T-helper 17 cell (primary cell): Measurements from ENCODE around the gene CAMK2D. TPM values are rescaled to one million over a fixed set of nuclear protein-coding genes. Genes with fewer than 3 reads are reported as not detected.
A peak's percentile ranks its signal among the peaks of the same experiment; 100 is the strongest.

Experiments used
- ATAC-seq: fragments of 150-1000 bp; cut with Tn5 transposase; 2 replicates; pipeline ENCODE4 v1.10.0; 2021; ENCODE audit warnings: mild to moderate bottlenecking, moderate library complexity
- DNase-seq, 3 donors: peaks; one replicate each; pipeline versions ENCODE4 v3.0.0 to v3.0.0-alpha.2; 2020 to 2021
- H3K9me3 ChIP-seq: one replicate; pipeline ENCODE4 v1.7.0; 2013; ENCODE audit warnings: low read length, mild to moderate bottlenecking; ENCODE audit not compliant: control insufficient read depth, poor library complexity, severe bottlenecking
- H3K27ac Mint-ChIP-seq: one replicate; pipeline ENCODE4 v1.8.0; 2022; ENCODE audit warnings: mild to moderate bottlenecking, moderate library complexity, mixed read lengths
- H3K27me3 Mint-ChIP-seq: one replicate; pipeline ENCODE4 v1.8.0; 2022; ENCODE audit warnings: mixed read lengths
- H3K36me3 Mint-ChIP-seq: one replicate; pipeline ENCODE4 v1.8.0; 2022; ENCODE audit warnings: low read depth, mixed read lengths
- H3K4me1 Mint-ChIP-seq: one replicate; pipeline ENCODE4 v1.8.0; 2022; ENCODE audit warnings: mild to moderate bottlenecking, mixed read lengths
- H3K4me3 Mint-ChIP-seq: one replicate; pipeline ENCODE4 v1.8.0; 2022; ENCODE audit warnings: mild to moderate bottlenecking, moderate library complexity, mixed read lengths
- total RNA-seq, 4 donors: library from RNA in 2 of 4; stranded (reverse) in 2 of 4; gene quantifications; one replicate each; pipeline ENCODE4 v1.2.3 and lab custom pipeline; 2022 to 2026

CAMK2D gene
- total RNA-seq, 2 donors from 2014 or later, result 28.6 to 31.6 TPM

DNA sequence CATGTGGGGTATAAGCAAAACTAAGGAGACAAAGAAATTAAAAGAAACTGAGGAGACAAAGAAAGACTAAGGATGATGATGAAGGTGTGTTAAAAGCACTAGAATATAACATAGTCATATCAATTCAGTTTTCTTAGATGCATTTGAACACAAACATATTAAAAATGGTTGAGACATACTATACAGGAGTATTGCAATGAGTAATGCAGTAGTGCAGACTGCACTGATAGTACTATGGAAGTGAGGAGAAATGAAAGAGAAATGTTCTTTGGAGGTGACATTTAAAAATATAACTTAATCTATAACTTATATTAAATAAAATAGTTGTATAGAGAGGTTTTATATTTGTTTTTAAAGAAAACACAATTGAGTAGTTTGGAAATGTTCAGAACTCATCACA lies 279.2 kb downstream of the CAMK2D start:
- H3K36me3 Mint-ChIP-seq, result peaks cover 8% of the 10 kb centered on the region
- peaks cover 3% of the 10 kb centered on the region for H3K4me1 Mint-ChIP-seq
- peaks cover 3% of the 10 kb centered on the region for H3K9me3 ChIP-seq
- H3K4me3 Mint-ChIP-seq, result no peak overlapping the region
- DNase-seq, result no peak
- ATAC-seq, result no peak
- no peak overlapping the region for H3K27ac Mint-ChIP-seq
- no peaks in the 10 kb centered on the region for H3K27me3 Mint-ChIP-seq

DNA sequence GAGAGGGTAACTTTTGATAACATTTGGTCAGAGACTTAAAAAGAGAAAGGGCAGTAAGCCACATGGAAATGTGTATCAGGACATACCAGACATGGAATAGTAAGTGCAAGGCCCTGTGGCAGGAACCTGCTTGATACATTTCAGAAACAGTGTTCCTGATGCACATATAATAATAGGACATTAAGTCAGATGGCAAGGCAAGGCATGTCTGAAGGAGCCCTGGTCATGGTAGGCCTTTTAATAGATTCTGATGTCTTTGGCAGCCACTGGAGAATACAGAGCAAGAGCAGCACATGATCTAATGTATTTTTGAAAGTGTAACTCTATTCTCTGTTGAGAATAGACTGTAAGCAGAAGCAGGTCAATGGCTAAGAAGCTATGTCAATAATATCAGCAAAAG lies 279.7 kb downstream of the CAMK2D start:
- Mint-ChIP-seq H3K36me3 (peaks cover 8% of the 10 kb centered on the region), H3K27ac (no peak overlapping the region), H3K27me3 (no peaks in the 10 kb centered on the region), H3K4me3 (no peak overlapping the region), H3K4me1 (peaks cover 3% of the 10 kb centered on the region)
- peaks cover 3% of the 10 kb centered on the region for H3K9me3 ChIP-seq
- ATAC-seq (no peak), DNase-seq (no peak)

DNA sequence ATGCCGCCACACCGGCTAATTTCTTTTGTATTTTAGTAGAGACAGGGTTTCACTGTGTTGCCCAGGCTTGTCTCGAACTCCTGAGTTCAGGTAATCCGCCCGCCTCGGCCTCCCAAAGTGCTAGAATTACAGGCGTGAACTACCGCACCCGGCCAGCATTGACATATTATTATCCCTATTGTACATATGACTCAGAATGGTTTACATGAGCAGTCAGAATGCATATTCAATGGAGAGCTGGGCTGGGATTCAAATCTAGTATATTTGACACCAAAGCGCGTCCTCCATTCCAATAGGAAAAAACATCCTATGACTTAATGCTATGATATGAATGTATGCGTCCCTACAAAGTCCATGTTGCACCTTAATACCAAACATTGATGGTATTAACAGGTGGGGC lies 281.4 kb downstream of the CAMK2D start:
- DNase-seq (no peak), ATAC-seq (no peak)
- H3K4me3 Mint-ChIP-seq, result no peak overlapping the region
- peaks cover 3% of the 10 kb centered on the region for H3K9me3 ChIP-seq
- H3K27ac Mint-ChIP-seq, result no peak overlapping the region
- peaks cover 3% of the 10 kb centered on the region for H3K4me1 Mint-ChIP-seq
- H3K27me3 Mint-ChIP-seq, result no peaks in the 10 kb centered on the region
- H3K36me3 Mint-ChIP-seq, result peaks cover 2% of the 10 kb centered on the region

DNA sequence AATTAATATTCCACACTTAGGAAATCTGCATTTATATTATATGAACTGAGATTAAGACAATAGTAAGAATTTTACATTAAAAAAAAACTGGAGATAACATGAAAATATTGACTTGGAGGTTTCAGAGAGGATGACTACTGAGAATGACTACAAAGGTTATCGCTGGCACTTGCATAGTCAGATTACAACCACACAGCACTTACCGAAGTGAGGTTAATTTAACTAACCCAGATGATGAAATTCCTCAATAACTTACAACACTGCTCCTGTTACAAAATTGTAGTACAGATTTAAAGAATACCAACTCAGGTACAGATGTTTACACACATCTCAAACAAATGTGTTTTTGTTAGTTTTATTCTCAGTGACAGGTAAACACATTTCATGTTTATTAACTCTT lies 283.5 kb downstream of the CAMK2D start:
- DNase-seq, result no peak
- Mint-ChIP-seq H3K27ac (no peak overlapping the region), H3K27me3 (no peaks in the 10 kb centered on the region), H3K36me3 (peaks cover 2% of the 10 kb centered on the region), H3K4me3 (no peak overlapping the region), H3K4me1 (no peaks in the 10 kb centered on the region)
- H3K9me3 ChIP-seq, result peaks cover 3% of the 10 kb centered on the region
- ATAC-seq, result no peak

DNA sequence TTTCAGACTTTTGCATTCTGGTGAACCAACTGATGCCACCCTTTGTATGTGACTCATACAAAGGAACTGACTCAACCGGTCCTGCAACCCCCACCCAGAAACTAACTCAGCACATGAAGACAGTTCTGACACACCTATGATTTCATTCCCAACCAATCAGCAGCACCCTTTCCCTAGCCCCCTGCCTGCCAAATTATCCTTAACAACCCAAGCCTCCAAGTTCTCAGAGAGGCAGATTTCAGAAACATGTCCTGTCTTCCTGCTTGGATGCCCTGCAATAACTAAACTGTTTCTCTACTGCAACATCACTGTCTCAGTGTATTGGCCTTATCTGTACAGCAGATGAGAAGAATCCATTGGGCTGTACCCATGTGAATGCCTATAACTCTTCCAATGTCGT lies 284.7 kb downstream of the CAMK2D start:
- no peak for ATAC-seq
- Mint-ChIP-seq H3K27ac (no peak overlapping the region), H3K27me3 (no peaks in the 10 kb centered on the region), H3K4me1 (no peaks in the 10 kb centered on the region), H3K4me3 (no peak overlapping the region), H3K36me3 (no peaks in the 10 kb centered on the region)
- DNase-seq, result no peak
- H3K9me3 ChIP-seq, result peaks cover 3% of the 10 kb centered on the region

DNA sequence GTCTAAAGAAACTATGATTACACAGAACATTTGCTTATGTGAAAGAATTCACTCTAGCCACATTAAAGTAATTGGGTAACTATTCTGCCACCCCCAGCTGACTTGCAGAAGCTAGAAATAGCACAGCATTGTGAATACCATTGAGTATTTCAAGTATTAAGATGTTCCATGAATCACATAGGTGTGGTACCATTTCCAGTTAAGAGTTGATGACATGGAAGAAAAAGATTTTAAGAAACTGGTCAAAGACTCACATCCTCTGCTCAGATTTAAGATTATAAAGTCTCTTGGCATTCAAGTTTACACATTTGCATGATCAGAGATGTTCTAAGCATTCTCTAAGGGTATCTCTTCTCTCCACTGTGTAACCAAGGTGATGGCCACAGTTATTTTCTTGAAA lies 287.5 kb downstream of the CAMK2D start:
- H3K27me3 Mint-ChIP-seq, result no peaks in the 10 kb centered on the region

DNA sequence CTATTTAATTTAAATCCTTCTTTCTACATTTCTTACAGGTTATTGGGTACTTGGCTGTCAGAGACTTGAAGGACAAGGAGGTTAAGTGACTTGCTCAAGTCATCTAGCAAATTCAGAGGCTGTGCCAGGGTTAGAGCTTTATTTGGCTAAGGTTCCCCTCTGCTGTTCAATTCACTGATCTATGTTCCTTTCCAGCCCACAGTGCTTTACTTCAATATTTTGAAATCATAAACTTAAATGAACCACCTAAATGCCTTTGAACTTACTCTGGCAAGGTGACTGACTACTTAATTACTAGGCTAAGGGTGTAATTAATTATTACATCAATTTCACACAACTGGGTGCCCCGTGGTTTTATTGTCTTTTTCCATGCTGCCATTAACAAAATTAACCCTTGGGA lies 288.7 kb downstream of the CAMK2D start:
- Mint-ChIP-seq H3K4me3 (no peak overlapping the region), H3K36me3 (peaks cover 5% of the 10 kb centered on the region), H3K27me3 (no peaks in the 10 kb centered on the region), H3K27ac (no peak overlapping the region), H3K4me1 (peaks cover 5% of the 10 kb centered on the region)
- no peak for ATAC-seq
- no peak for DNase-seq
- no peaks in the 10 kb centered on the region for H3K9me3 ChIP-seq

More for the DNA sequence above, 287.5 kb downstream of the CAMK2D start:
- no peak overlapping the region for H3K27ac Mint-ChIP-seq
- peaks cover 5% of the 10 kb centered on the region for H3K36me3 Mint-ChIP-seq
- H3K4me3 Mint-ChIP-seq, result no peak overlapping the region
- H3K4me1 Mint-ChIP-seq, result peaks cover 3% of the 10 kb centered on the region
- H3K9me3 ChIP-seq, result peaks cover 3% of the 10 kb centered on the region
- ATAC-seq, result no peak
- no peak for DNase-seq

DNA sequence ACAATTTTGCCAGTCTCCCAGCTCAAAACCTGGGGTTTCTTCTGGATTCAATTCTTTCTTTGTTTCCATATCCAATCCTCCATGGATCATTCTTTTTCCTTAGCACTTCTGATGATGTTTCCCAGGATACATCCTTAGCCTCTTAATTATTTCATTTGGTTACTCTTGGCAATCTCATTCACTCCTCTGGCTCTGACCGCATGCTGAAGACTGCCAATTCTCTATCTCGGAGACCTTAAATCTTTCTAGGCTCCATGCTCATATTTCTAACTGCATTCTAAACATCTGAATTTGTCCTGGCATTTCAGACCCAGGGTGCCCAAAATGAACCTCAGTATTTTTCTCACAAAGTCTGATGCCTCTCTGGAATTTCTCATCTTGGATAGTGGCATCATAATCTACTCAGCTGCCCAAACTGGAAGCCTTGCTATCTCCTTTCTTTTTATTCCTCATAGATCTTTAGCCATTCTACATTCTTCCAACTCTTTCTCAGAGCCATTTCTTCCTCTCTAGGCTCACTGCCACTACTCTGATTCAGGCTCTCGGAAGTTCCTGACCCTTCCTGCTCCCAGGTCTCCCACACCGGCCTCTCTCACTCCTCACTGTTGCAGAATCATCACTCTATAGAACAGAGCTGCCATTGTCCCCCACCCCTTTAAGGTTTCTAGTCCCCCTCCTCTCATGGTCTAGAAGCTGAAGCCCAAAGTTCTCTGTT lies 290.2 kb downstream of the CAMK2D start:
- H3K27me3 Mint-ChIP-seq, result no peaks in the 10 kb centered on the region
- H3K36me3 Mint-ChIP-seq, result peaks cover 5% of the 10 kb centered on the region

DNA sequence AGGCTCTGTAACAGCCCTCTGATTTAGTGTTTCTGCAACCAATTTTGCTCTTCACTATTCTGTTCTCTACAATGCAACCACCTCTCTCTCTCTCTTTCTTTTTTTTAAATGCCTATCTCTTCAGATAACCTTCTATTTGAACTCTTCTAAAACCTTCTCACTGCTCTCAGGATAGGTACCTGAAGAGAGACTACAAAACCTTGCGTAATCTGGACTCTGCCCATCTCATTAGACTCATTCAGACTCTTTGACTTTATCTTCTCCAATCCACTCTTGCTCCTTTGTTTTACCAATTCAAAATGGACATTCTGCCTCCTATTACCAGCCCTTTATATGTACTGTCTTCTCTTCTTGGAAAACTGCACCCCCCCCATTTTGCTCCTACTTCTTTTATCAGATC lies 291.6 kb downstream of the CAMK2D start:
- no peaks in the 10 kb centered on the region for H3K27me3 Mint-ChIP-seq
- H3K4me1 Mint-ChIP-seq, result peaks cover 5% of the 10 kb centered on the region
- no peak for ATAC-seq
- DNase-seq, result no peak
- peaks cover 6% of the 10 kb centered on the region for H3K36me3 Mint-ChIP-seq
- peak overlapping the region; percentile 17 for H3K27ac Mint-ChIP-seq
- H3K4me3 Mint-ChIP-seq, result peak overlapping the region; percentile 3
- no peaks in the 10 kb centered on the region for H3K9me3 ChIP-seq

More for the DNA sequence above, 290.2 kb downstream of the CAMK2D start:
- Mint-ChIP-seq H3K4me3 (no peak overlapping the region), H3K4me1 (peaks cover 5% of the 10 kb centered on the region), H3K27ac (no peak overlapping the region)
- ATAC-seq (no peak), DNase-seq (no peak)
- no peaks in the 10 kb centered on the region for H3K9me3 ChIP-seq

DNA sequence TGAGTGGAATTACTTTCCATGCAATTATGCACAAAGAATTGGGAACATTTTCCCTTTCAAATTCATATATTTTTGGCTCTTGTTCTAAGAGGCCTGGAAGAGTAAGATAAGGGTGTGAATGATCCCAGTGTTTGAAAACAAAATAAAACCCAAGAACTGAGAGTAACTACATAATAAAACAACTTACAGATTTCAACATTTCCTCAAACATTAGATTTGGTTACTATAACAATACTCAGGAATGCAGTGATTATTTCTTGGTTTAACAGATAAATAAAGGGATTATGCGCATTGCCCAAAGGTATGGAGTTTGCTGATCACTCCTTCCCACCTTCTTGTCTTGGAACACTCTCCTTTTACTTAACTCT lies 292.5 kb downstream of the CAMK2D start:
- ATAC-seq (no peak), DNase-seq (no peak)
- Mint-ChIP-seq H3K4me3 (no peak overlapping the region), H3K36me3 (peaks cover 8% of the 10 kb centered on the region), H3K4me1 (peaks cover 5% of the 10 kb centered on the region), H3K27ac (no peak overlapping the region), H3K27me3 (no peaks in the 10 kb centered on the region)
- no peaks in the 10 kb centered on the region for H3K9me3 ChIP-seq

DNA sequence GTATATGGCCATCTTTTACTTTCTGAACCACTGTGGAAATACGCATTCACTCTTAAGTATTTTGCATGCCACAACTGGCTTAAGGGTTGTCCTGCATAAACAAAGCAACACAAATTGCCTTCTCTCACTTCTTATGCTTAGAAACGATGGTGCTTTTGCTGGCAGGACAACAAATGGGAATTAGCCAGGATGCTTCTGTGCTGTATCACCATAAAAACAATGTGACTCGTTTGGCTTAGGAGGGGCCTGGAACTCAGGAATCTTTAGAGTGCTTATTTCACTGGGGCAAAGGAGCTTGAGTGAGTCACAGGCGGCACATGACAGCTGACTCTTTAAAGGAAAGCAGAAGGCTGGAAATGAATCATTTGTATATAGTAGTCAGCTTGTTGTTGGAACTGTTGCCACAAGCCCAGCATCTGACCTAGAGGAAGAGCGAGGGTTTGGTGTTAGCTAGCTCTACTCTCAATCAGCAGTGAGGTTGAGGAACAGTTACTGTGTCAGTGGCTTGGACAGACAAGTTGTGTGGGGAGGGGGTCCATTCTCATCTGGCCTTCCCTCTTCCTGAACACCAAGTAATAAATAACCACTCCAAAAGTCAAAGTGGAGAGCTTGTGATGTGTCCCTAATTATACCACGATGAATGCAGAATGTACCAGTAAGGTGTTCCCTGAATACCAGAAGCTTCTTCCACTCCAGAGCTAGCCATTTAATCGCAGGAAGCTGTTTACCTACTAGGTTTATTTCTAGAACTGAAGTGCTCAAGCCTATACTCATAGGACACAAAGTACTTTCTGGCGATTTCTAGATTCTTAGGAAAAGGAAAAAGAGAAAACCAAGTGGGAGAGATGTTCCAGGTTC lies 293.1 kb downstream of the CAMK2D start:
- Mint-ChIP-seq H3K4me3 (no peak overlapping the region), H3K27me3 (no peaks in the 10 kb centered on the region), H3K27ac (peak overlapping the region; percentile 19), H3K36me3 (peaks cover 8% of the 10 kb centered on the region), H3K4me1 (peaks cover 5% of the 10 kb centered on the region)
- no peak for ATAC-seq
- DNase-seq, result no peak
- no peaks in the 10 kb centered on the region for H3K9me3 ChIP-seq

DNA sequence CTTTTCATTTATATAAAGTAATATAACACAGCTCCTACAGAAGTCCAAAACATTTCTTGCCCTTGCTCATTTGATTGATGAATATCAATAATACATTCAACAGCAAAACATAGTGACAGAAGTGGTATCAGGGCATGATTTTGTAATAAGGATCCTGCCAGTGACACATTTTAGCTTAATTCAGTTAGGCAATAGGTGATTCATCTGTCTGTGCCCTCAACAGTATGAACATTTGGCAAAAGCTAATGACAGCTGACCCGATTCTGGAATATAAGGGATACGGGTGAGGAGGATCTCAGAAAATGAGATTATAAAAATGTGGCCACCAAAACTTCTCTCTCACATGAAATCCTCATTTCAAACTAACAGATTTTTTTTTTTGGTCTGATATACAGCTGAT lies 294.0 kb downstream of the CAMK2D start:
- Mint-ChIP-seq H3K36me3 (peaks cover 8% of the 10 kb centered on the region), H3K4me1 (peaks cover 5% of the 10 kb centered on the region), H3K4me3 (no peak overlapping the region), H3K27me3 (no peaks in the 10 kb centered on the region), H3K27ac (peak overlapping the region; percentile 19)
- no peaks in the 10 kb centered on the region for H3K9me3 ChIP-seq
- DNase-seq, result no peak
- ATAC-seq, result no peak

DNA sequence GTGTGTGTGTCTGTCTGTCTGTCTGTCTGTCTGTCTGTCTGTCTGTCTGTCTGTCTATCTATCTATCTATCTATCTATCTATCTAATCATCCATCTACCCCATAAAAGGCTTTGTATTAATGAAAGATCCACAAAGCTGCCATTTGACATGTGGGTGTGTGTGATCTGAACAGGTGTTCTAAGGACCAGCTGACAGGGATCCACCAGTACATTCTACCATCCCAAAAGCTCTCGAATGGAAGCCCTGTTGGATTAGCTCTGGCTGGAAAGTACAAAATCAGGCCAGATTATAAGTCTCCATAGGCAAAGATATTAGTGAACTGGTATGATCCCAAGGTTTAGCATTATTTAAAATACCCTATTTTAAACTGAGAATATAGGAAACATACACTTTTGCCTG lies 299.3 kb downstream of the CAMK2D start:
- no peak for ATAC-seq
- Mint-ChIP-seq H3K36me3 (peaks cover 13% of the 10 kb centered on the region), H3K27me3 (no peaks in the 10 kb centered on the region), H3K4me3 (peak overlapping the region; percentile 21), H3K4me1 (no peaks in the 10 kb centered on the region), H3K27ac (peak overlapping the region; percentile 16)
- no peak for DNase-seq
- H3K9me3 ChIP-seq, result no peaks in the 10 kb centered on the region

DNA sequence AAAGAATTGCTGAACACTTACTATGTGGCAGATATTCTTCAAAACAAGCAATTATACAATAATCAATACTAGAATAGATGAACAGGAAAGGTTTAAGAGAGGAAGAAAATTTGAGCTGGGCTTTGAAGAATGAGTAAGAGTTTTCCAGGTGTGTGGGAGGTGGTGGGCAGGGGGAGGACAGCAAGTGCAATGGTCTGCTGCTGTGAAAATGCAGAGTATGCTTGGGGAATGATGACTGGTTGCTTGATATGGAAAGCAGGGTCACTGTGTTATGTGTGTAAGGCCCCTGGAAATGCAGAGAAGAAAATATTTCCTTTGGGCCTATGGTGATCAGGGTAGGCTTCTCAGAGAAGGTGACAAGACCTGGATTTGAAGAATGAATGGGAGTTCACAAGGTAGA lies 300.3 kb downstream of the CAMK2D start:
- no peaks in the 10 kb centered on the region for H3K9me3 ChIP-seq
- Mint-ChIP-seq H3K4me1 (no peaks in the 10 kb centered on the region), H3K27me3 (no peaks in the 10 kb centered on the region), H3K27ac (no peak overlapping the region), H3K4me3 (no peak overlapping the region), H3K36me3 (peaks cover 16% of the 10 kb centered on the region)
- DNase-seq (no peak), ATAC-seq (no peak)
